Activated CD4-positive, alpha-beta T cell treated with anti-CD3 and anti-CD28 coated beads, Interleukin-2, amount 50 U/mL, for 48 hours (primary cell): Measurements from ENCODE around the gene CALHM2.
"Not testable (repeated sequence)": the region's sequence is repeated elsewhere in the genome, so short reads cannot be mapped to it uniquely, and the experiment has no call there.

ENCODE experiments used
- DNase-seq, 2 experiments: peaks; one replicate each; pipeline ENCODE4 v3.0.0-alpha.2; 2020

Gene CALHM2

GRCh38 chr10:103449208-103450144 lies 2.7 kb downstream of the CALHM2 start:
- no peak for DNase-seq

- no peak for DNase-seq
These were observed 3.4 kb downstream of the CALHM2 start for GRCh38 chr10:103448746-103449145.

- no peak for DNase-seq
These were observed 5.0 kb downstream of the CALHM2 start for GRCh38 chr10:103447187-103447586.

- DNase-seq = no peak
These were observed 6.2 kb downstream of the CALHM2 start for GRCh38 chr10:103445767-103446567.

- no peak for DNase-seq
These were observed 6.8 kb downstream of the CALHM2 start for GRCh38 chr10:103445366-103445765.

- DNase-seq = no peak
These were observed 7.7 kb downstream of the CALHM2 start for GRCh38 chr10:103444478-103444877.

GRCh38 chr10:103443475-103444185 lies 8.5 kb downstream of the CALHM2 start:
- DNase-seq = no peak

- no peak for DNase-seq
These were observed 10.1 kb downstream of the CALHM2 start for GRCh38 chr10:103442031-103442461.

- DNase-seq = no peak
These were observed 10.6 kb downstream of the CALHM2 start for GRCh38 chr10:103441611-103442010.

GRCh38 chr10:103441206-103441605 lies 11.0 kb downstream of the CALHM2 start:
- no peak for DNase-seq

- DNase-seq = no peak
These were observed 11.8 kb downstream of the CALHM2 start for GRCh38 chr10:103440416-103440815.

- no peak for DNase-seq
These were observed 12.4 kb downstream of the CALHM2 start for GRCh38 chr10:103439776-103440175.

GRCh38 chr10:103433858-103434257 lies 18.3 kb downstream of the CALHM2 start:
- DNase-seq = no peak

GRCh38 chr10:103431902-103432301 lies 20.3 kb downstream of the CALHM2 start:
- no peak for DNase-seq

GRCh38 chr10:103429647-103430046 lies 22.5 kb downstream of the CALHM2 start:
- no peak for DNase-seq

GRCh38 chr10:103428989-103429643 lies 23.1 kb downstream of the CALHM2 start:
- DNase-seq = no peak

- no peak for DNase-seq
These were observed 24.3 kb downstream of the CALHM2 start for GRCh38 chr10:103427866-103428265.

GRCh38 chr10:103423748-103424147 lies 28.4 kb downstream of the CALHM2 start:
- DNase-seq = no peak

- no peak for DNase-seq
These were observed 33.1 kb downstream of the CALHM2 start for GRCh38 chr10:103419101-103419500.

GRCh38 chr10:103417601-103418000 lies 34.6 kb downstream of the CALHM2 start:
- DNase-seq = no peak

GRCh38 chr10:103417148-103417469 lies 35.1 kb downstream of the CALHM2 start:
- not testable (repeated sequence) for DNase-seq

- DNase-seq = peak; percentile 46 to 55
These were observed 35.6 kb downstream of the CALHM2 start for GRCh38 chr10:103416436-103417147.
